HepG2 (cell line): ENCODE results near the gene ECHS1. TPM values are rescaled to one million over a fixed set of nuclear protein-coding genes. Genes with fewer than 3 reads are reported as not detected.

Experiments used
- ARID5B ChIP-seq: IDR thresholded peaks from 2 replicates; pipeline ENCODE4 v1.4.0; 2020; ENCODE audit warnings: mild to moderate bottlenecking, missing genetic modification reagents
- CBX5 ChIP-seq: sonication (generic); formaldehyde crosslinking; IDR thresholded peaks from 2 replicates; pipeline ENCODE4 v1.4.0; 2020; ENCODE audit warnings: missing genetic modification reagents, borderline replicate concordance
- CSRNP1 ChIP-seq: sonication (generic); formaldehyde crosslinking; IDR thresholded peaks from 2 replicates; pipeline ENCODE4 v1.8.1; 2023; ENCODE audit warnings: mild to moderate bottlenecking, missing genetic modification reagents
- CTCF ChIP-seq: sonication (generic); formaldehyde crosslinking; IDR thresholded peaks from 2 replicates; pipeline ENCODE4 v1.5.0; 2020; ENCODE audit warnings: mild to moderate bottlenecking, missing genetic modification reagents, moderate library complexity
- IRF2 ChIP-seq: IDR thresholded peaks from 2 replicates; pipeline ENCODE4 v1.6.1; 2018; ENCODE audit warnings: missing genetic modification reagents, missing compliant biosample characterization
- MBNL3 ChIP-seq: fragments of 250-450 bp; sonication (Bioruptor Pico); conservative IDR thresholded peaks from 2 replicates; pipeline ENCODE4 v1.8.0; 2022; ENCODE audit warnings: mild to moderate bottlenecking, inconsistent platforms
- MEIS2 ChIP-seq: sonication (generic); formaldehyde crosslinking; IDR thresholded peaks from 2 replicates; pipeline ENCODE4 v1.9.0; 2021; ENCODE audit warnings: mild to moderate bottlenecking, missing genetic modification reagents
- NFE2L2 ChIP-seq: fragments of 150-350 bp; IDR thresholded peaks from 2 replicates; pipeline ENCODE4 v1.6.1; 2014; ENCODE audit warnings: low read length
- SRSF1 ChIP-seq: fragments of 200-400 bp; formaldehyde crosslinking; optimal IDR thresholded peaks from 2 replicates; pipeline ENCODE3; 2017; ENCODE audit warnings: mild to moderate bottlenecking, low read depth, low read length, moderate library complexity
- TFDP1 ChIP-seq: IDR thresholded peaks from 2 replicates; pipeline ENCODE4 v1.6.1; 2016; ENCODE audit warnings: missing compliant biosample characterization, missing genetic modification reagents, borderline replicate concordance
- ZNF17 ChIP-seq: sonication (generic); formaldehyde crosslinking; IDR thresholded peaks from 2 replicates; pipeline ENCODE4 v1.5.0; 2020; ENCODE audit warnings: mild to moderate bottlenecking, missing genetic modification reagents
- ZNF234 ChIP-seq: sonication (generic); formaldehyde crosslinking; conservative IDR thresholded peaks from 2 replicates; pipeline ENCODE4 v1.5.1; 2020; ENCODE audit warnings: mild to moderate bottlenecking, missing genetic modification reagents
- ZNF235 ChIP-seq: sonication (generic); formaldehyde crosslinking; IDR thresholded peaks from 2 replicates; pipeline ENCODE4 v1.8.1; 2023; ENCODE audit warnings: mild to moderate bottlenecking, missing genetic modification reagents, borderline replicate concordance
- ZNF614 ChIP-seq: IDR thresholded peaks from 2 replicates; pipeline ENCODE4 v1.6.1; 2018; ENCODE audit warnings: missing biosample characterization, missing genetic modification reagents, inconsistent platforms, borderline replicate concordance
- ZNF770 ChIP-seq: sonication (generic); formaldehyde crosslinking; IDR thresholded peaks from 2 replicates; pipeline ENCODE4 v1.5.0; 2020; ENCODE audit warnings: mild to moderate bottlenecking, missing genetic modification reagents
- ZNF775 ChIP-seq: sonication (generic); formaldehyde crosslinking; IDR thresholded peaks from 2 replicates; pipeline ENCODE4 v1.4.0; 2020; ENCODE audit warnings: missing genetic modification reagents, mild to moderate bottlenecking, moderate library complexity, borderline replicate concordance
- ZNF879 ChIP-seq: sonication (generic); formaldehyde crosslinking; IDR thresholded peaks from 2 replicates; pipeline ENCODE4 v1.8.1; 2023; ENCODE audit warnings: missing genetic modification reagents
- polyA plus RNA-seq, 8 experiments: library from polyadenylated mRNA; depleted of rRNA in 3 of 8; stranded (reverse) in 7 of 8; unstranded in 1 of 8; fragments of >200 nt; fragmentation: Illumina TruSeq in 4 of 8; extraction: Trizol in 4 of 8; gene quantifications; 2 replicates each; pipeline versions ENCODE4 v1.2.1 to v1.2.3, GENCODE V29; 2011 to 2016; ENCODE audit warnings: low read depth in 4 of 8, missing spikeins in 1 of 8, mixed read lengths in 1 of 8; ENCODE audit not compliant: insufficient read depth in 1 of 8
- total RNA-seq, 5 experiments: library from RNA; depleted of rRNA; stranded (reverse); fragments of >200 nt; fragmentation: Illumina TruSeq; extraction: Trizol; gene quantifications; 2 replicates each; pipeline ENCODE4 v1.2.3, GENCODE V29; 2016; ENCODE audit warnings: low read depth in 1 of 5

The ECHS1 gene
- total and polyA plus RNA-seq, 2 of the 13 experiments (the other 11 are each of a cell fraction or from before 2014, with no cell fraction given): 32.7 to 195 TPM

GRCh38 chr10:133318494-133319127, 54.5 kb downstream of the ECHS1 start (continued):
- TF ChIP-seq ZNF770 (CRISPR knock-in tag) (no peak), CSRNP1 (CRISPR knock-in tag) (no peak), ARID5B (peak; percentile 26; the same call in 1 of the 2 replicates), CTCF (peak; percentile 98), MBNL3 (no peak), ZNF235 (no peak), ZNF17 (no peak), CBX5 (0 out of 2 replicates have a peak, but pooled peaks have one; percentile 40), TFDP1 (CRISPR knock-in tag) (peak; percentile 39; the same call in 1 of the 2 replicates), SRSF1 (no peak), ZNF775 (CRISPR knock-in tag) (no peak), MEIS2 (0 out of 2 replicates have a peak, but pooled peaks have one; percentile 41), ZNF879 (CRISPR knock-in tag) (no peak), IRF2 (CRISPR knock-in tag) (peak; percentile 63; the same call in 1 of the 2 replicates), NFE2L2 (no peak), ZNF614 (CRISPR knock-in tag) (peak; percentile 50; the same call in 1 of the 2 replicates), ZNF234 (CRISPR knock-in tag) (no peak)
